GM19023 (cell line): ENCODE data around the gene MOAP1.
"Not testable (repeated sequence)": the region's sequence is repeated elsewhere in the genome, so short reads cannot be mapped to it uniquely, and the experiment has no call there.

Experiments
- ATAC-seq: cut with Tn5 transposase; IDR thresholded peaks from one replicate; pipeline ENCODE4 v1.9.1; 2021; ENCODE audit warnings: mild to moderate bottlenecking, moderate library complexity; ENCODE audit not compliant: unreplicated experiment

The MOAP1 gene

DNA sequence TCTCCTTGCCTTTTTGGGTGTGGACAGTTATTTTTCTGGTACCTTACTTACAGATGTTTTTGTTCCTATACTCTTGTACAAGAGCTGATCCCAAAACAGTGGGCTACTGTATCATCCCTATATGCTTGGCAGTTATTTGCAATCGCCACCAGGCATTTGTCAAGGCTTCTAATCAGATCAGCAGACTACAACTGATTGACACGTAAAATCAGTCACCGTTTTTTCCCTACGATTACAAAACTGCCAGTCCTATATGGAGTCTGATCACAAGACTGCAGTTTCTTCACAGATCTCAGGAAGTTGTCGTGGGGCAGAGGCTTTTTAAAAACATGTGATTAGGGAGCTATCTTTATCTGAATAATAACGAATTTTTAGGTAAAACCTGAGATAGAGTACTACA lies 1.8 kb upstream of the MOAP1 start:
- no peak for ATAC-seq

DNA sequence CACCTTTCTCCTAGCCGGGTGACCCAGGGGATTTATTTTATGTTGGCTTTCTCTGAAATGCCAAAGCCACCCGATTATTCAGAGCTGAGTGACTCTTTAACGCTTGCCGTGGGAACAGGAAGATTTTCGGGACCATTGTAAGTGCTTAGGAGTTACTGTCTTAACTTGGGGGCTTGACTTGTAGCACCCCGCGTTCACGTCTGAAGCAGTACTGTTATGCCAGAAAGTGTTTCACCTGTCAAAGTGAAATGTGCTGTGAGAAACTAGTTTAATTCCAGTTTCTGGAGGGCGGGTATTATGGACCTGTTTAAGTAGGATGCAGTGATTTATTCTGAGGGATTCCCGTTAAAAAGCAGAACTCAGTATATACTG lies 638 bp upstream of the MOAP1 start:
- peak; percentile 4 for ATAC-seq

DNA sequence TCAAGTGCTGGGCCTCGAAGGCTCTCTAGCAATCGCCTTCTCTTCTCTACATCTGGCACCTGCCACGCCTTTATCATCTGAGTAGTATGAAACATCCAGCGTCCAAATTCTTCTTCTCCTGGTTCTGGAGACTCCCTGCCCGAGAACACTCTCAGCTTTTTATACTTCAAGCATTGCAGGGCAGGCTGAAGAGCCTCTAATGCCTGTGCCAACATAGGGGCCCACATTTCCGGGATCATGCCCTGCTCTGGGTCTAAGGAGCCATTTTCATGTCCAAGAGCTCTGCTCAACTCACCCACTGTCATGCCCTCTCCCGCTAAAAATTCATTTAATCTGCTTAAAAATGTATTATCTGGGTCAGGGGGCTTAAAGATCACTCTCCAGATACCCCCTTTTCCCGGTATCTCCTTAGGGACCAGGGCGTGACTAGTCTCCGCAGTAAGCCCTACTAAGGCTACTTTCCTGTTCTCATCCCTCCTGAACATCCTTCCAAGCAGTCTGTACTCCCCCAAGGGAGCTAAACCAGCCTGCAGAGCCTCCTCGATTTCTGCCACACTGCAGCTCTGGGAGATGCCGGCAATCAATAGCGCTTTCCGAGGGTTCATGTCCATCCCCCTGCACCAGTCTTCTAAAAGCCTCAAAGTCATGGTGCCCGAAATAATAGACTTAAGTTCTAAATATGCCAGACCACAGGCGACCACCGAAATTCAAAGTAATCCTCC lies 940 bp downstream of the MOAP1 start:
- no peak for ATAC-seq

DNA sequence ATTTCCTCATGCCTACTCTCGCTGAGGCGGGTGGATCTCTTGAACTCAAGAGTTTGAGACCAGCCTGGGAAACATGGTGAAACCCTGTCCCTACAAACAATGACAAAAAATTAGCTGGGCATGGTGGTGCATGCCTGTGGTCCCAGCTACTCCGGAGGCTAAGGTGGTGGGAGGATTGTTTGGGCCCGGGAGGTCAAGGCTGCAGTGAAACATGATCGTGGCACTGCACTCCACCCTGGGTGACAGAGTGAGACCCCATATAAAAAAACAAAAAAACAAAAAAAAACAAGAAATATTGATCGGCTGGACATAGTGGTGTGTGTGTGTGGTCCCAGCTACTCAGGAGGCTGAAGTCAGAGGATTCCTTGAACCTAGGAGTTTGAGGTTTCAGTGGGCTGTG lies 9.2 kb downstream of the MOAP1 start:
- no peak for ATAC-seq

DNA sequence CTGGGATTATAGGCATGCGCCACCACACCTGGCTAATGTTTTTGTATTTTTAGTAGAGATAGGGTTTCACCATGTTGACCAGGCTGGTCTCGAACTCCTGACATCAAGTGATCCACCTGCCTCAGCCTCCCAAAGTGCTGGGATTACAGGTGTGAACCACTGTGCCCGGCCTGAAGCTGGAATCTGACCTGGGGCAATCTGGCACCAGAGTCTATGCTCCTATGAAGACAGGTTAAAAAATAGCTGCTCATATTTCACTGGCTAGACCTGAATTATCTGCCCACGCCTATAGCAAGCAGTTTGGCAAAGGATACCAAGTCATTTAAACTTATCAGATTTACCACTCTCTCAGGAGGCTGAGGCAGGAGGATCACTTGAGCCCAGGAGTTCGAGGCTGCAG lies 10.0 kb downstream of the MOAP1 start:
- not testable (repeated sequence) for ATAC-seq

DNA sequence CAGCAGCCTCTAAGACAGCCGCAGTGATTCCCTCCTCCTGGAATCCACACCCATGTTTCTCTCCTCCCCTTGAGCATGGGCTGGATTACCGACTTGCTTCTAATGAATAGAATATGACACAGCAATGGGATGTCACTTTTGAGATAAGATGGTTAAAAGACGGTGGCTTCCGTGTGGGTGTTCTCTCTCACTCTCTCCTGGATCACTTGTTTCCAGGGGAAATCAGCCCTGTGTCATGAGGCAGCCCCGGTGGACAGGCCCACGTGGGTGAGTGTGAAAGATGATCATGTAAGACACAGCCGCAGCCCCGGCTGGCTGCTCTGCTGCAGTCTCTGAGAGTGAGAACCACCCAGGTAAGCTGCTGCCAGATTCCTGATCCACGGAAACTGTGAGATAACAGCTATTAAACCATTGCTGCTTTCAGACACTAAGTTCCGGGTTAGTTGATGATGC lies 10.7 kb downstream of the MOAP1 start:
- ATAC-seq = no peak

DNA sequence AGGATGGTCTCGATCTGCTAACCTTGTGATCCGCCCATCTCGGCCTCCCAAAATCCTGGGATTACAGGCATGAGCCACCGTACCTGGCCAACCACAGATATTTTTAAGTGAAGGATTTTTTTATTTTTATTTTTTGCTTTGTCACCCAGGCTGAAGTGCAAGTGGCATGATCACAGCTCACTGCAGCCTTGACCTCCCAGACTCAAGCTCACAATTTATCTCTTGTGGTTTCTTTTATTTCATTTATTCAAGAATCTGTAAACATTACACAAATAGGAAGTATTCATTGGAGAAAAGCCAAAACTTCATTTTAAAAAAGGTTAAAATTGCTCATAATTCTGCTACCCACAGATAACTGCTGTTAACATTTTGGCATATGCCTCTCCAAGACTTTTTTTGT lies 13.3 kb downstream of the MOAP1 start:
- ATAC-seq = no peak

DNA sequence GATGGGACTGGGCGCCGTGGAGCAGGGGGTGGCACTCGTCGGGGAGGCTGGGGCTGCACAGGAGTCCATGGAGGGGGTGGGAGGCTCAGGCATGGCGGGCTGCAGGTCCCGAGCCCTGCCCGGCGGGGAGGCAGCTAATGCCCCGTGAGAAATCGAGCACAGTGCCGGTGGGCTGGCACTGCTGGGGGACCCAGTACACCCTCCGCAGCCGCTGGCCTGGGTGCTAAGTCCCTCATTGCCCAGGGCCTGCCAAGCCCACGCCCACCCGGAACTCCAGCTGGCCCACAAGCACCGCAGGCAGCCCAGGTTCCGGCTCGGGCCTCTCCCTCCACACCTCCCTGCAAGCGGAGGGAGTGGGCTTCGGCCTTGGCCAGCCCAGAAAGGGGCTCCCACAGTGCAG lies 14.6 kb downstream of the MOAP1 start:
- not testable (repeated sequence) for ATAC-seq

DNA sequence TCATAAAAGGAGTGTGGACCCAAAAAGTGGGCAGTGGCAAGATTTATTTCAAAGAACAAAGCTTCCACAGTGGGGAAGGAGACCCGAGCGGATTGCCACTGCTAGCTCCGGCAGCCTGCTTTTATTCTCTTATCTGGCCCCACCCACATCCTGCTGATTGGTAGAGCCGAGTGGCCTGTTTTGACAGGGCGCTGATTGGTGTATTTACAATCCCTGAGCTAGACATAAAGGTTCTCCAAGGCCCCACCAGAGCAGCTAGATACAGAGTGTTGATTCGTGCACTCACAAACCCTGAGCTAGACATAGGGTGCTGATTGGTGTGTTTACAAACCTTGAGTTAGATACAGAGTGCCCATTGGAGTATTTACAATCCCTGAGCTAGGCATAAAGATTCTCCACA lies 15.1 kb downstream of the MOAP1 start:
- ATAC-seq = not testable (repeated sequence)

DNA sequence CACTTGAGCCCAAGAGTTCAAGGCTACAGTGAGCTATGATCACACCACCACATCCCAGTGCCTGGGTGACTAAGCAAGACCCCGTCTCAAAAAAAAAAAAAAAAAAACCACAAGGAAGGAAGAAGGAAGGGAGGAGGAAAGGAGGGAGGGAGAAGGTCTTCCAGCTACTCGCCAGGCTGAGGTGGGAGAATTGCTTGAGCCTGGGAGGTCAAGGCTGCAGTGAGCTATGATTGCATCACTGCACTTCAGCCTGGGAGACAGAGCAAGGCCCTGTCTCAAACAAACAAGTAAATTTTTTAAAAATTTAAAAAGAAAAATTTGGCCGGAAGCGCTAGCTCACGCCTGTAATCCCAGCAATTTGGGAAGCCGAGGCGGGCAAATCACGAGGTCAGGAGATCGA lies 16.1 kb downstream of the MOAP1 start:
- ATAC-seq = not testable (repeated sequence)

DNA sequence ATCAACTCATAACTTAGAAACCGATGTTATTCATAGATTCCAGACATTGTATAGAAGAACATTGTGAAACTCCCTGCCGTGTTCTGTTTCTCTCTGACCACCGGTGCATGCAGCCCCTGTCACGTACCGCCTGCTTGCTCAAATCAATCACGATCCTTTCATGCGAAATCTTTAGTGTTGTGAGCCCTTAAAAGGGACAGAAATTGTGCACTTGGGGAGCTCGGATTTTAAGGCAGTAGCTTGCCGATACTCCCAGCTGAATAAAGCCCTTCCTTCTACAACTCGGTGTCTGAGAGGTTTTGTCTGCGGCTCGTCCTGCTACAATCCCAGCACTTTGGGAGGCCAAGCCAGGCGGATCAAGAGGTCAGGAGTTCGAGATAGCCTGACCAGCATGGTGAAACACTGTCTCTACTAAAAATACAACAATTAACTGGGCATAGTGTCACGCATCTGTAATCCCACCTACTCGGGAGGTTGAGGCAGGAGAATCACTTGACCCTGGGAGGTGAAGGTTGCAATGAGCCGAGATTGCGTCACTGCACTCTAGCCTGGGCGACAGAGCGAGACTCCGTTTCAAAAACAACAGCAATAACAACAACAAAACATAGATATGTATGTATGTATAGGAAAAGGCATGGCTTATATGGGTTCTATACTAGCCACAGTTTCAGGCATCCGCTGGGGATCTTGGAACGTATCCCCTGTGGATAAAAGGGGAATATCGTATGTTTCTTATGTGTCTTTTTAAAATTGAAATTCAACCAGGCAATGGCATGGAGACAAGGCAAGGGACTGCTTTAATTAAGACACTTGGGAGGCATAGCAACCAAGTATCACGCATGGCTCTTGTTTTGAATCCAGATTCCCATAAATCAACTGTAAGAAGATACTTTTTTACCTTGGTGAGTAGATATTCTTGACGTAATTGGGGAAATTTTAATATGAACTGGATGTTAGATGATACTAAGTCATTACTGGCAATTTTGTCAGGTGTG lies 19.1 kb downstream of the MOAP1 start:
- ATAC-seq = not testable (repeated sequence)

DNA sequence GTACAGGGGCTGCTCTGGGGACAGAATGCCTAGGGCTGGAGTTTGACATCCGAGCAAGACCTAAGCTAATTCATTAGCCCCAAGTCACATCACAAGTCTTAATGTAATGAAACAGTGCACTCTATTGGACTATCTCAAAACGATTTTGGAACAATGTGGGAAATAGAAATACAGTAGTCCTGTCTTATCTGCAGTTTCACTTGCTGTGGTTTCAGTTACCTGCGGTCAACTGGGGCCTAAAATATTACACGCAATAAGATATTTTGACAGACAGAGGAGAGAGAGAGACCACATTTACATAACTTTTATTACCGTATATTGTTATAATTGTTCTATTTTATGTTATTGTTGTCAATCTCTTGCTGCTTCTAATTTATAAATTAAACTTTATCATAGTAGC lies 21.1 kb downstream of the MOAP1 start:
- no peak for ATAC-seq

DNA sequence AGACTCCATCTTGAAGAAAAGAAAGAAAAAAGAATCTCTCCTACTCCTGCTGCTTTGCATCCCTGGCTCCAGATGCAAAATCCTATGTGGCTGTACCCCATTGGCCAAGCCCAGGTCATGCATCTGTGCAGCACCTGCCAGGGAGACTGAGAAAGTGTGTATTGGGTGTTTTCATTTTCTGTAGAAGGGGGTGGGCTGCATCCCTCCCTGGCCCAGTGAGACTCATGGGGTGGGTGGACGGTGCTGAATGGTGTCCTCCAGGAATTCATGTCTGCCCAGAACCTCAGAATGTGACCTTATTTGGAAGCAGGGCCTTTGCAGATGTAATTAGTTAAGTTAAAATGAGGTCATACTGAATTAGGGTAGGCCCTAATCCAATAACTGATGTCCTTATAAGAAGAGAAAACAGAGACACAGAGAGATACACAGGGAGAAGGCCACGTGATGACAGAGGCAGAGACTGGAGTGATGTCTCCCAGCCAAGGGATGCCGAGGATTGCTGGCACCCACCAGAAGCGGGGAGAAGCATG lies 23.2 kb downstream of the MOAP1 start:
- no peak for ATAC-seq

DNA sequence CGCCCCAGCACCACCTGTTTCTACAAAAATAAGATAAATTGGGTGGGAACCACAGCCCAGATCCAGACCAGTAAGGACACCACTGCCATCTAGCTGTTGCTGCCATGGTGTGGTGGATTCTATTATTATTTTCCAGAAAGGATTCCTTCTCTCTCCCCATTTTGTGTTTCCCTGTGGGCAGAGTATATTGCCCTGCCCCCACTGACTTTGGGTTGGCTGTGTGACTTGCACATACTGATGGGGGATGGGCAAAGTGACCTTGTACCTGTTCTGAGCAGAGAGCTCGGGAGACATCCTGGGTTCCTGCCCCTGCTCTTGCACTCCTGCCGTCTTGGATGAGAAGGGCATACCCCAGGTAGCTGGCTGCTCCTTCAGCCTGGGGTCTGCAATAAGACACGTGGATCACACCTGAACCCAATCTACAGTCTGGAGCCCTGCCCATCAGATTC lies 24.3 kb downstream of the MOAP1 start:
- no peak for ATAC-seq

DNA sequence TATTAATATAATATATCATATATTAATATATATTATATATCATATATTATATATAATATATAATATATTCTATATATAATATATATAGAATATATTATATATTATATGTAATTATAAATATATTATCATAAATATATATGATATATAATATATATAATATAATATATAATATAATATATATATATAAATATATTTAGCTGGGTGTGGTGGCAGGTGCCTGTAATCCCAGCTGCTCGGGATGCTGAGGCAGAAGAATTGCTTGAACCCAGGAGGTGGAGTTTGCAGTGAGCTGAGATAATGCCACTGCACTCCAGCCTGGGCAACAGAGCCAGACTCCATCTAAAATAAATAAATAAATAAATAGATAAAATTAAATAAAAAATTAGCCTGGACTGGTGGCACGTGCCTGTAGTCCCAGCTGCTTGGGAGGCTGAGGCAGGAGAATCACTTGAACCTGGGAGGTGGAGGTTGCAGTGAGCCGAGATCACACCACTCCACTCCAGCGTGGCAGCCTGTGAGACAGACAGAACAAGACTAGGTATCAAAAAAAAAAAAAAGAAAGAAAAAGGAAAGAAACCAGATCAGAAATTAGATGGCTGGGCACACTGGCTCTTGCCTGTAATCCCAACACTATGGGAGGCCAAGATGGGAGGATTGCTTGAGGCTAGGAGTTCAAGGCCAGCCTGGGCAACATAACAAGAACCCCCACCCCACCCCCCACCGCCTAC lies 24.9 kb downstream of the MOAP1 start:
- ATAC-seq = not testable (repeated sequence)

DNA sequence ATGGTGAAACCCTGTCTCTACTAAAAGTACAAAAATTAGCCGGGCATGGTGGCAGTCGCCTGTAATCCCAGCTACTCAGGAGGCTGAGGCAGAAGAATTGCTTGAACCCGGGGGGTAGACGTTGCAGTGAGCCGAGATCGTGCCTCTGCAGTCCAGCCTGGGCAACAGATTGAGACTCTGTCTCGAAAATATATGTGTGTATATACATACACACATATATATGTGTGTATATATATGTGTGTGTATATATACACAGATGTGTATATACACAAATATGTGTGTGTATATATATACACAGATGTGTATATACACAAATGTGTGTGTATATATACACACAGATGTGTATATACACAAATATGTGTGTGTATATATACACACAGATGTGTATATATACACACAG lies 26.3 kb downstream of the MOAP1 start:
- not testable (repeated sequence) for ATAC-seq

DNA sequence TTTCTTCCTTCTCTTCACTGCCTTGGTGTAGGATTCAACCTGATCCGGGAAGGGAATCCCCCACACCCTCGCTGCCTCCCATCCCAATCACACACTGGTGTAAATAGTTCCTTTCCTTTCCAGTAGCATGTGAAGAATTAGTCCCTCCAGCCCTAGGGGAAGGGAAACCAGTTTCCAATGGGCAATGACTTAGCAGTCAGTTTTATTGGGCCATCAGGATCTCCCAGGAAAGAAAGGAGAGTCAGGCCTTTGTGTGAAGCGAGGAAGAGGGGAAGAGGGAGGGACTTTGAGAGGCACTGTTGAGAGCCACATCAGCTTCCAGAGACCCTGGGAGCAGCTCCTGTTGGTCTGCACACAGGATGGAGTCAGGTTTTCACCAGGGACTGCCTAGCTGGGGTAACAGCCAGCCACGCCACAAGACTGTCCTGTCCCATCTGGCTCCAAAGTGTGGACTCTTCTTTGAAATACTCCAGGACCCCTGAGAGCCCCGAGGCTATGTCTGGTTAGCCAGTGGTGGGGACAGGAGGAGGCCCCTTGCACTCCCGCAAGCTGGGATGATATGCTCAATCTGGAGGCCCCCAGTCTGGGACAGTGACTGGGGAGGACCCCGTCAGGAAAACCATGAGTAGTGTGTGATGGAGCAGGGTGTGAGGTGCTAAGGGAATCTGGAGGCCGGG lies 27.9 kb downstream of the MOAP1 start:
- no peak for ATAC-seq

DNA sequence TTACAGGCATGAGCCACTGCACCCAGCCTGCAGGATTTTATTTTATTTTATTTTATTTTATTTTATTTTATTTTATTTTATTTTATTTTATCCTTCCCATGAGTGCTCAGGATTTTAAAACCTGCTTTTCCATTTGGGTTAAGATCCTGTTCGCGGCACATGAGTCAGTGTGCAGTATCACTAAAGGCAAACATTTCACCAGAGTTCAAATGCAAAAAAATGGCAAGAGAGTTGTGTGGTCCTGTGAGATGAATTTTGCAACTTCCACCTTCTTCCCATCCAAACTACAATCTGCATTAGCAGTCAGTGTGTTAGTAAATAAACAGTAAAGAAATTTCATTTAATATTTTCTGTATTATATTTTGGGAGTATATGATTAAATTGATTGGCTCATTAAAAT lies 29.0 kb downstream of the MOAP1 start:
- no peak for ATAC-seq

DNA sequence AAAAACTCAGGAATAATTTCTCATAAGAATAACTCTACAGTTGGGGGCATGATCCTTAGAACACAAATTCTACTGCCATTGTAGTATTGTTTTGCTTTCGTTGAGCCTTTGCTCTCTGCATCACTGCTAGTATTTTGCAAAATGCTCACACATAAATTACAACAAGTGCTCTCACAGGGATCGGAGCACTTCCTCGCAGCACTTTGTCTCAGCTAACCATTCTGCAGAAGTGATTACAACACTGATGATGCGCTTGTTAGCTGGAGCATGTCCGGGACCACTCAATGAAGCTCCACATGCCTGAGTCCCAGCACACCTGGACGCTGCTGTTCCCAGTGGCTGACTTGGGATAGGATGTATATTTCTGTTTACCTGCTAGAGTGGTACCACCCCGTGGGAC lies 31.6 kb downstream of the MOAP1 start:
- no peak for ATAC-seq
